ENCODE data around the gene DPP7. TPM values are rescaled to one million over a fixed set of nuclear protein-coding genes. Genes with fewer than 3 reads are reported as not detected.

The DPP7 gene
- total and polyA plus RNA-seq, 2 of the 8 experiments (the other 6 are each of a cell fraction or from before 2014, with no cell fraction given): 21.2 to 26.8 TPM

GRCh38 chr9:137141050-137141810 lies 26.7 kb upstream of the DPP7 start (continued):
- TF ChIP-seq FOSL1 (IDR thresholded peaks at IDR 0.05; ENCODE audit: insufficient read depth, low read depth, low read length) (no peak), JUND (IDR thresholded peaks at IDR 0.05; ENCODE audit: low read length) (no peak), CBX5 (IDR thresholded peaks at IDR 0.05; ENCODE audit: low read depth, low read length) (no peak), TAF1 (IDR thresholded peaks at IDR 0.05; ENCODE audit: low read depth, low read length) (no peak), RFX5 (IDR thresholded peaks at IDR 0.05; ENCODE audit: borderline replicate concordance, low read depth, low read length) (no peak), GABPA (IDR thresholded peaks at IDR 0.05; ENCODE audit: borderline replicate concordance, insufficient read depth, low read length) (no peak), NRF1 (IDR thresholded peaks at IDR 0.05; ENCODE audit: low read depth, low read length) (no peak), TAF7 (optimal IDR thresholded peaks at IDR 0.05; ENCODE audit: borderline replicate concordance, low read depth, low read length) (no peak), USF2 (IDR thresholded peaks at IDR 0.05; ENCODE audit: low read length) (no peak)
